K562 (cell line): Measurements from ENCODE around the gene TPRG1L. TPM values are rescaled to one million over a fixed set of nuclear protein-coding genes. Genes with fewer than 3 reads are reported as not detected.

Source experiments
- CBX1 ChIP-seq: sonication (generic); IDR thresholded peaks from 2 replicates; pipeline ENCODE4 v1.6.1; 2016; ENCODE audit warnings: antibody characterized with exemption, low read depth, mild to moderate bottlenecking
- CCNT2 ChIP-seq: IDR thresholded peaks from 2 replicates; pipeline ENCODE4 v1.6.1; 2011; ENCODE audit warnings: borderline replicate concordance, low read depth, mild to moderate bottlenecking, moderate library complexity, mixed read lengths, low read length; ENCODE audit not compliant: insufficient read length; ENCODE audit errors: extremely low read depth
- ELF1 ChIP-seq: fragments of 200-800 bp; sonication (Bioruptor generic); IDR thresholded peaks from 2 replicates; pipeline ENCODE4 v1.6.1; 2016; ENCODE audit warnings: missing genetic modification characterization, missing compliant biosample characterization
- EWSR1 ChIP-seq: fragments of 450-650 bp; IDR thresholded peaks from 2 replicates; pipeline ENCODE4 v1.6.1; 2018; ENCODE audit warnings: borderline replicate concordance, mild to moderate bottlenecking, low read depth, moderate library complexity; ENCODE audit not compliant: partially characterized antibody
- HDAC6 ChIP-seq: IDR thresholded peaks from 2 replicates; pipeline ENCODE4 v1.6.1; 2012; ENCODE audit warnings: low read depth, mild to moderate bottlenecking, control low read depth, inconsistent platforms, low read length, moderate library complexity
- L3MBTL2 ChIP-seq: fragments of 450-650 bp; IDR thresholded peaks from 2 replicates; pipeline ENCODE4 v1.6.1; 2016; ENCODE audit warnings: mild to moderate bottlenecking, moderate library complexity
- MEF2A ChIP-seq: IDR thresholded peaks from 2 replicates; pipeline ENCODE4 v1.6.1; 2011; ENCODE audit warnings: low read depth, mild to moderate bottlenecking, low read length, moderate library complexity; ENCODE audit not compliant: control insufficient read depth
- MYNN ChIP-seq, 2 experiments: sonication (generic); formaldehyde crosslinking in 1 of 2; IDR thresholded peaks; 2 replicates each; pipeline versions ENCODE4 v1.5.0 to v1.6.1; 2016 to 2020; ENCODE audit warnings: antibody characterized with exemption in 1 of 2, missing genetic modification reagents in 1 of 2
- PHF8 ChIP-seq: fragments of 200-600 bp; sonication (generic); IDR thresholded peaks from 2 replicates; pipeline ENCODE4 v1.6.1; 2012; ENCODE audit warnings: mixed run types, mild to moderate bottlenecking, inconsistent platforms, low read length, moderate library complexity, borderline replicate concordance
- RCOR1 ChIP-seq, 2 experiments: IDR thresholded peaks; 2 replicates each; pipeline ENCODE4 v1.6.1; 2012; ENCODE audit warnings: low read depth in 2 of 2, low read length in 2 of 2, borderline replicate concordance in 1 of 2, improper control_type of control experiment in 1 of 2
- SRSF1 ChIP-seq: fragments of 200-400 bp; formaldehyde crosslinking; IDR thresholded peaks from 2 replicates; pipeline ENCODE4 v1.6.1; 2017; ENCODE audit warnings: mild to moderate bottlenecking, low read depth, low read length, moderate library complexity
- TBL1XR1 ChIP-seq, 2 experiments: IDR thresholded peaks; 2 replicates each; pipeline ENCODE4 v1.6.1; 2012; ENCODE audit warnings: improper control_type of control experiment in 2 of 2, low read length in 2 of 2, mild to moderate bottlenecking in 1 of 2
- ZC3H11A ChIP-seq: IDR thresholded peaks from 2 replicates; pipeline ENCODE4 v1.6.1; 2012; ENCODE audit warnings: low read depth, low read length, improper control_type of control experiment
- ZNF431 ChIP-seq: sonication (generic); formaldehyde crosslinking; IDR thresholded peaks from 2 replicates; pipeline ENCODE4 v1.8.0; 2022; ENCODE audit warnings: mild to moderate bottlenecking, missing genetic modification reagents
- polyA plus RNA-seq, 8 experiments: library from polyadenylated mRNA; depleted of rRNA in 4 of 8; stranded (reverse) in 5 of 8; unstranded in 3 of 8; fragments of >200 nt; fragmentation: Nextera tagmentation in 2 of 8; fragmentation: Illumina TruSeq in 1 of 8; extraction: Ambion mirVana in 2 of 8; extraction: Trizol in 1 of 8; gene quantifications; 2 replicates each; pipeline versions ENCODE4 v1.2.1 to v1.2.3, GENCODE V29; 2011 to 2014; ENCODE audit warnings: inconsistent platforms in 1 of 8, missing spikeins in 1 of 8
- total RNA-seq, 7 experiments: library from RNA; depleted of rRNA in 6 of 7; stranded (reverse); fragments of >200 nt in 6 of 7; fragmentation: Illumina TruSeq in 2 of 7; extraction: Trizol in 2 of 7; gene quantifications; 2 replicates each; pipeline versions ENCODE4 v1.2.1 to v1.2.3, GENCODE V29; 2011 to 2021; ENCODE audit warnings: low replicate concordance in 1 of 7
- TF ChIP-seq, protein P1 (sequence below): fragments of 250-450 bp; sonication (Bioruptor Pico); IDR thresholded peaks from 2 replicates; pipeline ENCODE4 v1.8.0; 2021; ENCODE audit warnings: borderline replicate concordance, mild to moderate bottlenecking, moderate library complexity; ENCODE audit not compliant: poor library complexity, severe bottlenecking
- TF ChIP-seq, protein P2 (sequence below): fragments of 250-450 bp; sonication (Bioruptor Pico); IDR thresholded peaks from 2 replicates; pipeline ENCODE4 v1.4.0; 2020
- TF ChIP-seq, protein P3 (sequence below): sonication (generic); formaldehyde crosslinking; IDR thresholded peaks from 2 replicates; pipeline ENCODE4 v1.8.0; 2023; ENCODE audit warnings: mild to moderate bottlenecking, missing genetic modification reagents

Gene TPRG1L
- total and polyA plus RNA-seq, 9 of the 15 experiments (the other 6 are each of a cell fraction or from before 2014, with no cell fraction given) = 1.6 to 11.0 (median 6.2) TPM

DNA sequence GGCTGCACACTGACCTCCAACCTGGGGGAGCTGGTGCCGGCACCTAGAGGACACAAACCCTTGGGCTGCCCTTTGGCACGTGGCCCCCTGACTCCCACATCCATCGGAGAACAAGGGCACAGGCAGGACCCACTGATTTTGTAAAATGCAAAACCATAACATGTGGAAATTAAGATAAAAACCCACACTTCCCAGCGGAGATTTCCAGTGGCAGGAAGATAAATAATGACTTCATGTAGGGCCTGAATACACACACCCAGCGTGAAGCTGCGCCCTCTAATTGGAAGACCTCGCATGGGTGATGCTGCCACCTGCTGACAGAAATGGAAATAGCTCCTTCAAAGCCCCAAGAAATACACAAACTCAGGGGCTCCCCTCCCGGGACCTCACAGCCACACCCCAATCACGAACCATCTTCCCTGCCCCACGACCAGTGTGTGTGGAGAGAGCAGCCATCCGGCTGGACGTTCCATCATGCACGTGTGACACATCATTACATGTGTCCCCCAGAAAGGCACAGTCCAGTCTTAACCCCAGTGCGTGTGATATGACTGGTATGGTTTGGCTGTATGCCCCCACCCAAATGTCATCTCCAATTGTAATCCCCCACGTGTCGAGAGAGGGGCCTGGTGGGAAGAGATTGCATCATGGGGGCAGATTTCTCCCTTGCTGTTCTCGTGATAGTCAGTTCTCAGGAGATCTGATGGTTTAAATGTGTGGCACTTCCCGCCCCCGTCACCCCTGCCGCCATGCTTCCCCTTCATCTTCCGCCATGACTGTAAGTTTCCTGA, 5.7 kb upstream of the TPRG1L start (continued):
- TF ChIP-seq, protein P1, sequence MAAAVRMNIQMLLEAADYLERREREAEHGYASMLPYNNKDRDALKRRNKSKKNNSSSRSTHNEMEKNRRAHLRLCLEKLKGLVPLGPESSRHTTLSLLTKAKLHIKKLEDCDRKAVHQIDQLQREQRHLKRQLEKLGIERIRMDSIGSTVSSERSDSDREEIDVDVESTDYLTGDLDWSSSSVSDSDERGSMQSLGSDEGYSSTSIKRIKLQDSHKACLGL (CRISPR knock-in tag) = no peak
- TF ChIP-seq HDAC6 (no peak), ZNF431 (CRISPR knock-in tag) (no peak), TBL1XR1 (IDR thresholded peaks at IDR 0.05; ENCODE audit: low read length in 2 of 2) (no peak; a peak in 1 of 4 replicates), RCOR1 (IDR thresholded peaks at IDR 0.05; ENCODE audit: borderline replicate concordance in 1 of 2, low read depth in 2 of 2, low read length in 2 of 2) (peak; percentile 64 to 88), L3MBTL2 (peak; percentile 82), SRSF1 (no peak), PHF8 (no peak), EWSR1 (no peak), ZC3H11A (no peak), ELF1 (no peak), CCNT2 (no peak), MEF2A (no peak), MYNN (IDR thresholded peaks at IDR 0.05) (no peak), MYNN (CRISPR knock-in tag; IDR thresholded peaks at IDR 0.05) (no peak), CBX1 (no peak)
- TF ChIP-seq, protein P2, sequence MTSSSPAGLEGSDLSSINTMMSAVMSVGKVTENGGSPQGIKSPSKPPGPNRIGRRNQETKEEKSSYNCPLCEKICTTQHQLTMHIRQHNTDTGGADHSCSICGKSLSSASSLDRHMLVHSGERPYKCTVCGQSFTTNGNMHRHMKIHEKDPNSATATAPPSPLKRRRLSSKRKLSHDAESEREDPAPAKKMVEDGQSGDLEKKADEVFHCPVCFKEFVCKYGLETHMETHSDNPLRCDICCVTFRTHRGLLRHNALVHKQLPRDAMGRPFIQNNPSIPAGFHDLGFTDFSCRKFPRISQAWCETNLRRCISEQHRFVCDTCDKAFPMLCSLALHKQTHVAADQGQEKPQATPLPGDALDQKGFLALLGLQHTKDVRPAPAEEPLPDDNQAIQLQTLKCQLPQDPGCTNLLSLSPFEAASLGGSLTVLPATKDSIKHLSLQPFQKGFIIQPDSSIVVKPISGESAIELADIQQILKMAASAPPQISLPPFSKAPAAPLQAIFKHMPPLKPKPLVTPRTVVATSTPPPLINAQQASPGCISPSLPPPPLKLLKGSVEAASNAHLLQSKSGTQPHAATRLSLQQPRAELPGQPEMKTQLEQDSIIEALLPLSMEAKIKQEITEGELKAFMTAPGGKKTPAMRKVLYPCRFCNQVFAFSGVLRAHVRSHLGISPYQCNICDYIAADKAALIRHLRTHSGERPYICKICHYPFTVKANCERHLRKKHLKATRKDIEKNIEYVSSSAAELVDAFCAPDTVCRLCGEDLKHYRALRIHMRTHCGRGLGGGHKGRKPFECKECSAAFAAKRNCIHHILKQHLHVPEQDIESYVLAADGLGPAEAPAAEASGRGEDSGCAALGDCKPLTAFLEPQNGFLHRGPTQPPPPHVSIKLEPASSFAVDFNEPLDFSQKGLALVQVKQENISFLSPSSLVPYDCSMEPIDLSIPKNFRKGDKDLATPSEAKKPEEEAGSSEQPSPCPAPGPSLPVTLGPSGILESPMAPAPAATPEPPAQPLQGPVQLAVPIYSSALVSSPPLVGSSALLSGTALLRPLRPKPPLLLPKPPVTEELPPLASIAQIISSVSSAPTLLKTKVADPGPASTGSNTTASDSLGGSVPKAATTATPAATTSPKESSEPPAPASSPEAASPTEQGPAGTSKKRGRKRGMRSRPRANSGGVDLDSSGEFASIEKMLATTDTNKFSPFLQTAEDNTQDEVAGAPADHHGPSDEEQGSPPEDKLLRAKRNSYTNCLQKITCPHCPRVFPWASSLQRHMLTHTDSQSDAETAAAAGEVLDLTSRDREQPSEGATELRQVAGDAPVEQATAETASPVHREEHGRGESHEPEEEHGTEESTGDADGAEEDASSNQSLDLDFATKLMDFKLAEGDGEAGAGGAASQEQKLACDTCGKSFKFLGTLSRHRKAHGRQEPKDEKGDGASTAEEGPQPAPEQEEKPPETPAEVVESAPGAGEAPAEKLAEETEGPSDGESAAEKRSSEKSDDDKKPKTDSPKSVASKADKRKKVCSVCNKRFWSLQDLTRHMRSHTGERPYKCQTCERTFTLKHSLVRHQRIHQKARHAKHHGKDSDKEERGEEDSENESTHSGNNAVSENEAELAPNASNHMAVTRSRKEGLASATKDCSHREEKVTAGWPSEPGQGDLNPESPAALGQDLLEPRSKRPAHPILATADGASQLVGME (CRISPR knock-in tag) = no peak
- TF ChIP-seq, protein P3, sequence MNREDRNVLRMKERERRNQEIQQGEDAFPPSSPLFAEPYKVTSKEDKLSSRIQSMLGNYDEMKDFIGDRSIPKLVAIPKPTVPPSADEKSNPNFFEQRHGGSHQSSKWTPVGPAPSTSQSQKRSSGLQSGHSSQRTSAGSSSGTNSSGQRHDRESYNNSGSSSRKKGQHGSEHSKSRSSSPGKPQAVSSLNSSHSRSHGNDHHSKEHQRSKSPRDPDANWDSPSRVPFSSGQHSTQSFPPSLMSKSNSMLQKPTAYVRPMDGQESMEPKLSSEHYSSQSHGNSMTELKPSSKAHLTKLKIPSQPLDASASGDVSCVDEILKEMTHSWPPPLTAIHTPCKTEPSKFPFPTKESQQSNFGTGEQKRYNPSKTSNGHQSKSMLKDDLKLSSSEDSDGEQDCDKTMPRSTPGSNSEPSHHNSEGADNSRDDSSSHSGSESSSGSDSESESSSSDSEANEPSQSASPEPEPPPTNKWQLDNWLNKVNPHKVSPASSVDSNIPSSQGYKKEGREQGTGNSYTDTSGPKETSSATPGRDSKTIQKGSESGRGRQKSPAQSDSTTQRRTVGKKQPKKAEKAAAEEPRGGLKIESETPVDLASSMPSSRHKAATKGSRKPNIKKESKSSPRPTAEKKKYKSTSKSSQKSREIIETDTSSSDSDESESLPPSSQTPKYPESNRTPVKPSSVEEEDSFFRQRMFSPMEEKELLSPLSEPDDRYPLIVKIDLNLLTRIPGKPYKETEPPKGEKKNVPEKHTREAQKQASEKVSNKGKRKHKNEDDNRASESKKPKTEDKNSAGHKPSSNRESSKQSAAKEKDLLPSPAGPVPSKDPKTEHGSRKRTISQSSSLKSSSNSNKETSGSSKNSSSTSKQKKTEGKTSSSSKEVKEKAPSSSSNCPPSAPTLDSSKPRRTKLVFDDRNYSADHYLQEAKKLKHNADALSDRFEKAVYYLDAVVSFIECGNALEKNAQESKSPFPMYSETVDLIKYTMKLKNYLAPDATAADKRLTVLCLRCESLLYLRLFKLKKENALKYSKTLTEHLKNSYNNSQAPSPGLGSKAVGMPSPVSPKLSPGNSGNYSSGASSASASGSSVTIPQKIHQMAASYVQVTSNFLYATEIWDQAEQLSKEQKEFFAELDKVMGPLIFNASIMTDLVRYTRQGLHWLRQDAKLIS = no peak
